Measurements from ENCODE around the gene ISG20.
A peak's percentile ranks its signal among the peaks of the same experiment; 100 is the strongest.

The ISG20 gene

GRCh38 chr15:88638626-88639372, at the start of gene ISG20:
Gene ISG20 (plus strand): TSS chr15:88639016. CDS start chr15:88639367, 351 bp downstream.
- DNase-seq, result peak; percentile 75

GRCh38 chr15:88590759-88591158, 48.1 kb upstream of the ISG20 start:
- DNase-seq, result no peak

GRCh38 chr15:88591384-88591783, 47.4 kb upstream of the ISG20 start:
- no peak for DNase-seq

- no peak for DNase-seq
Measured at GRCh38 chr15:88603885-88604284, 34.9 kb upstream of the ISG20 start.

GRCh38 chr15:88604381-88605188, 34.2 kb upstream of the ISG20 start:
- DNase-seq, result peak; percentile 37

- peak; percentile 15 for DNase-seq
Measured at GRCh38 chr15:88605189-88606069, 33.4 kb upstream of the ISG20 start.

- no peak for DNase-seq
Measured at GRCh38 chr15:88606070-88606794, 32.6 kb upstream of the ISG20 start.

- DNase-seq, result no peak
Measured at GRCh38 chr15:88607951-88608350, 30.9 kb upstream of the ISG20 start.

- no peak for DNase-seq
Measured at GRCh38 chr15:88608607-88609181, 30.1 kb upstream of the ISG20 start.

GRCh38 chr15:88609344-88610090, 29.3 kb upstream of the ISG20 start:
- DNase-seq, result no peak

GRCh38 chr15:88610701-88611231, 28.1 kb upstream of the ISG20 start:
- no peak for DNase-seq

GRCh38 chr15:88612186-88612796, 26.5 kb upstream of the ISG20 start:
- DNase-seq, result no peak

- no peak for DNase-seq
Measured at GRCh38 chr15:88613074-88613944, 25.5 kb upstream of the ISG20 start.

GRCh38 chr15:88615303-88616107, 23.3 kb upstream of the ISG20 start:
- no peak for DNase-seq

GRCh38 chr15:88616240-88616639, 22.6 kb upstream of the ISG20 start:
- no peak for DNase-seq

GRCh38 chr15:88617031-88617722, 21.6 kb upstream of the ISG20 start:
- no peak for DNase-seq

GRCh38 chr15:88617790-88618189, 21.0 kb upstream of the ISG20 start:
- no peak for DNase-seq

GRCh38 chr15:88618686-88619085, 20.1 kb upstream of the ISG20 start:
- DNase-seq, result no peak
